ENCODE results near the gene SELENOM. TPM values are rescaled to one million over a fixed set of nuclear protein-coding genes. Genes with fewer than 3 reads are reported as not detected.

The SELENOM gene
- total RNA-seq, 1 donor from 2014 or later: 35.0 TPM

DNA sequence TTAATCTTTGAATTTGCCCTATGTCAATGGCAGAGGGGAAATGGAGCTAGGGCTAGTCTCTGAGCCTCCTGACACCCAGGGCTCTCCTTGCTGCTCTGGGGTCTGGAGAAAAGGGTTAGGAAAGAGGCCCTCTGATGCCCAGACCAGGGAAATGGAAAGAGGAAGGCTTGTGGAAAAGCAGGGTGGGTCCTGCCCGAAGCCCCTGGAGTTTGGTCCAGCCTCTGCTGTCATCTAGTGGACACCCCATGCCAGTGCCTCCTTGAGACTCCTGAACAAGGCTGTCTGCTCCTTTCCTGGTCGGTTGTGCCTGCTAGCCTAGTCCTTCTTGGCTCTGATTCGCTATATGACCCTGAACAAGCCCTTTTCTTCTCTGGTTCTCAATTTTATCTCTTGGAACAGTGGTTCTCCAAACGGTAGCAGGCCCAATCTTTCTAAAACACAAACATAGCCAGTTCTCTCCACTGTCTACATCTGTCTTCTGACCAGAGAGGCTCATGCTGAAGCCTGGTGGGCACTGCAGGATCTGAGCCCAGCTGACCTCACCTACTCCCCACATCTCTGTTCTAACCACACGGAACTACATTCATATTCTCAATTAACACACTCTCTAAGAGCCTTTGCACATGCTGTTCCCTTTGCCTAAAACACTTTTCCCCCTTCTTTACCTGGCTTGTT is 41.7 kb upstream of the SELENOM start:
- TF ChIP-seq CTCF (IDR thresholded peaks at IDR 0.05; ENCODE audit: insufficient read depth, low read length, severe bottlenecking): peak; percentile 100
- no peaks in the 10 kb centered on the region for H3K36me3 ChIP-seq (ENCODE audit: control insufficient read depth, insufficient read depth, low read length)
- H3K4me3 ChIP-seq (ENCODE audit: low read depth, low read length): no peak overlapping the region
- no peak for FAIRE-seq
- no peaks in the 10 kb centered on the region for H3K27me3 ChIP-seq (ENCODE audit: control insufficient read depth, insufficient read depth, low read length)
- peak; percentile 61 for DNase-seq (ENCODE audit: low read depth)

DNA sequence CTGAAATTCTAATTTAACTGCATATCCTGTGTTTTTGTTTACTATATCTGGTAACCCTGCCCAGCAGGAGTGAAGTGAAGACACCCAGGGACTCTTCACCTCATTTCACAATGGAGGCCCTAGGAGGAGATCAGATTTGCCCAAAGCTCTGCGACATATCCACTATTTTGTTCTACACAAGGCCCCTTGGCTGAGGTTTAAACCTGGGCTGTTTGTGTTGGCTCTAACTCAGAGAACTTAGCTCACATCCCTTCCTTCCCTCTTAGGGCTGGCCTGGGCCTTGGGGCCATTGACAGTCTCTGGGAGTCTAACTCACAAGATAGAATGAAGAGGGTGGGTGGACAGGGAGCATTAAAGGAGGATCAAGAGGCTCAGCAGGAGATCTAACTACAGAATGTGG is 41.1 kb upstream of the SELENOM start:
- no peaks in the 10 kb centered on the region for H3K36me3 ChIP-seq (ENCODE audit: control insufficient read depth, insufficient read depth, low read length)
- no peak for TF ChIP-seq CTCF (IDR thresholded peaks at IDR 0.05; ENCODE audit: insufficient read depth, low read length, severe bottlenecking)
- no peaks in the 10 kb centered on the region for H3K27me3 ChIP-seq (ENCODE audit: control insufficient read depth, insufficient read depth, low read length)
- H3K4me3 ChIP-seq (ENCODE audit: low read depth, low read length): no peak overlapping the region
- no peak for DNase-seq (ENCODE audit: low read depth)
- FAIRE-seq: no peak

DNA sequence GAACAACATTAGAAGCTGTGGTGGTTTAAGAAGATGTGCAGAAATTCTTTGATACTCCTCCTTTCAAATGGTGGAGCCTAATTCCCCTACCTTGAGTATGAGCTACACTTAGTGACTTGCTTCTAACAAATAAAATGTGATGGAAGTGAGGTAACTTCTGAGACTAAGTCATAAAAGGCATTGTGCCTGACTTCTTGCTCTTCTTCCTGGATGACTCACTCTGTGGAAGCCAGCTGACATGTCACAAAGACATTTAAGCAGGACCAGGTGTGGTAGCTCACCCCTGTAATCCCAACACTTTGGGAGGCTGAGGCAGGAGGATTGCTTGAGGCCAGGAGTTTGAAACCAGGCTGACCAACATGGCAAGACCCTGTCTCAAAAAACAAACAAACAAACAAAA is 36.9 kb upstream of the SELENOM start:
- H3K27me3 ChIP-seq (ENCODE audit: control insufficient read depth, insufficient read depth, low read length): peaks cover 4% of the 10 kb centered on the region
- no peak overlapping the region for H3K4me3 ChIP-seq (ENCODE audit: low read depth, low read length)
- no peak for TF ChIP-seq CTCF (IDR thresholded peaks at IDR 0.05; ENCODE audit: insufficient read depth, low read length, severe bottlenecking)
- FAIRE-seq: no peak
- H3K36me3 ChIP-seq (ENCODE audit: control insufficient read depth, insufficient read depth, low read length): no peaks in the 10 kb centered on the region
- peak; percentile 69 for DNase-seq (ENCODE audit: low read depth)

DNA sequence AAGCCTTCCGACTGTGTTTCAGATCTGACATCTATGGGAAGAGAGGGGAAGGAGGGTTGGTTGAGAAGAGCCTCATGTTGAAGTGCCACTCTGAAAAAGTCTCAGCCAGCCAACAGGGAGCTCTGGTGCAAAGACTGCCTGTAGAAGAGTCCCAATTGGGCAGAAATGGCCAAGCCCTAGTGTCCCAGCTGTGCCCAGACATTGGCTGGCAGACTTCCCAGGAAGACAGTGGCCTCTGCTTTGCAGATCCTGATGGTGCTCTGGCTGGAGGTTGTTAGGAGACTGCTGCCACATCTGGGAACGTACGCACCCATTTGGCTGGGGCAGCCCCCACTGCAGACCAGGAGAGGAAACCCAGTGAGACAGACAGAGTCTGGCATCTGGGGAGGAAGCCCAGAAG is 36.2 kb upstream of the SELENOM start:
- no peak for DNase-seq (ENCODE audit: low read depth)
- no peak for FAIRE-seq
- TF ChIP-seq CTCF (IDR thresholded peaks at IDR 0.05; ENCODE audit: insufficient read depth, low read length, severe bottlenecking): no peak
- H3K27me3 ChIP-seq (ENCODE audit: control insufficient read depth, insufficient read depth, low read length): peaks cover 4% of the 10 kb centered on the region
- H3K4me3 ChIP-seq (ENCODE audit: low read depth, low read length): no peak overlapping the region
- no peaks in the 10 kb centered on the region for H3K36me3 ChIP-seq (ENCODE audit: control insufficient read depth, insufficient read depth, low read length)

- no peak for TF ChIP-seq CTCF (IDR thresholded peaks at IDR 0.05; ENCODE audit: insufficient read depth, low read length, severe bottlenecking)
- FAIRE-seq: no peak
- Histone ChIP-seq H3K36me3 (ENCODE audit: control insufficient read depth, insufficient read depth, low read length) (no peaks in the 10 kb centered on the region), H3K27me3 (ENCODE audit: control insufficient read depth, insufficient read depth, low read length) (peaks cover 4% of the 10 kb centered on the region), H3K4me3 (ENCODE audit: low read depth, low read length) (no peak overlapping the region)
- DNase-seq (ENCODE audit: low read depth): no peak
Measured at GRCh38 chr22:31143038-31143437, 35.7 kb upstream of the SELENOM start.

DNA sequence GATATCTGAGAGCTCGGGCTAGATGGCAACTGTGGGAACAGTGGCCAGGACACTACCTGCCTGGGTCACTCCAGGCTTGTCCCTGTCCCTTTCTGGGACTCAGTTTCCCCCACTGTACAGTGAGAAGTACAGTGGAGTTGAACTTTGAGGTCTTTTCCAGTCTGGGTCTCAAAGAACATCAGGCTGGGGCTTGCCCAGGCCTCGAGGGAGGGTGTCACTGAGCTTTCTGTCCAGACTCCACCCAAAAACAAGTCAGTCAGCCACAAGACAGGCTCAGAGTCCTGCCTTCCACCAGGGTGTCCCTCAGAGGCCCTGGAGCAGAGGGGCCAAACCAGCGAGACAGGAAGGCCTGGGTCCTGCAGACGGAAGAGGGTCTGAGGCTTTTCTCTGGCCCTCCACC is 34.9 kb upstream of the SELENOM start:
- DNase-seq (ENCODE audit: low read depth) (peak; percentile 49), FAIRE-seq (no peak)
- Histone ChIP-seq H3K27me3 (ENCODE audit: control insufficient read depth, insufficient read depth, low read length) (peaks cover 4% of the 10 kb centered on the region), H3K36me3 (ENCODE audit: control insufficient read depth, insufficient read depth, low read length) (no peaks in the 10 kb centered on the region), H3K4me3 (ENCODE audit: low read depth, low read length) (no peak overlapping the region)
- no peak for TF ChIP-seq CTCF (IDR thresholded peaks at IDR 0.05; ENCODE audit: insufficient read depth, low read length, severe bottlenecking)

Measured in bronchial epithelial cell (primary cell).